Neuronal stem cell (in vitro differentiated cells): ENCODE results near the gene AP3D1.
A peak's percentile ranks its signal among the peaks of the same experiment; 100 is the strongest.

Experiments used
- DNase-seq: peaks from one replicate; pipeline ENCODE4 v3.0.0-alpha.2; 2013; ENCODE audit warnings: low spot score
- H2AFZ ChIP-seq: one replicate; pipeline ENCODE4 v1.6.1; 2013; ENCODE audit warnings: mild to moderate bottlenecking, low read length, inconsistent platforms
- H2AK5ac ChIP-seq: 2 replicates; pipeline ENCODE4 v1.6.1; 2013; ENCODE audit warnings: low read depth, mild to moderate bottlenecking, inconsistent platforms, low read length, moderate library complexity, mixed read lengths
- H2BK120ac ChIP-seq: 2 replicates; pipeline ENCODE4 v1.6.1; 2013; ENCODE audit warnings: low read depth, mild to moderate bottlenecking, inconsistent platforms, low read length, moderate library complexity, mixed read lengths
- H2BK12ac ChIP-seq: one replicate; pipeline ENCODE4 v1.6.1; 2013; ENCODE audit warnings: low read length, inconsistent platforms
- H2BK15ac ChIP-seq: 2 replicates; pipeline ENCODE4 v1.6.1; 2013; ENCODE audit warnings: mild to moderate bottlenecking, low read length, inconsistent platforms, mixed read lengths
- H2BK5ac ChIP-seq: one replicate; pipeline ENCODE4 v1.6.1; 2013; ENCODE audit warnings: inconsistent platforms, mild to moderate bottlenecking, low read length, moderate library complexity
- H3K14ac ChIP-seq: one replicate; pipeline ENCODE4 v1.6.1; 2013; ENCODE audit warnings: low read length, inconsistent platforms
- H3K18ac ChIP-seq: 2 replicates; pipeline ENCODE4 v1.6.1; 2013; ENCODE audit warnings: low read length, inconsistent platforms
- H3K23ac ChIP-seq: 2 replicates; pipeline ENCODE4 v1.6.1; 2013; ENCODE audit warnings: low read depth, mild to moderate bottlenecking, mixed read lengths, low read length, inconsistent platforms; ENCODE audit not compliant: poor library complexity
- H3K27ac ChIP-seq: replicated peaks from 3 replicates; pipeline ENCODE4 v1.5.1; 2013; ENCODE audit warnings: low read length, inconsistent platforms
- H3K27me3 ChIP-seq, 3 experiments: 2 replicates each; pipeline ENCODE4 v1.6.1; 2013; ENCODE audit warnings: low read length in 3 of 3, mild to moderate bottlenecking in 2 of 3, inconsistent platforms in 1 of 3, low read depth in 1 of 3, mixed read lengths in 1 of 3, moderate library complexity in 1 of 3; ENCODE audit not compliant: control insufficient read depth in 3 of 3, insufficient read depth in 3 of 3
- H3K36me3 ChIP-seq, 2 donors: replicated peaks in 1 of 2; 2 replicates each; pipeline ENCODE4 v1.6.1; 2013; ENCODE audit warnings: low read length in 2 of 2; ENCODE audit not compliant: control insufficient read depth in 2 of 2, insufficient read depth in 2 of 2
- H3K4ac ChIP-seq: 2 replicates; pipeline ENCODE4 v1.6.1; 2013; ENCODE audit warnings: inconsistent platforms, mild to moderate bottlenecking, low read length, moderate library complexity
- H3K4me1 ChIP-seq, 2 donors: 1 replicate in 1 of 2; 2 replicates in 1 of 2; pipeline ENCODE4 v1.6.1; 2013; ENCODE audit warnings: low read length in 2 of 2, low read depth in 1 of 2; ENCODE audit not compliant: control insufficient read depth in 2 of 2, insufficient read depth in 1 of 2
- H3K4me2 ChIP-seq: one replicate; pipeline ENCODE4 v1.6.1; 2013; ENCODE audit warnings: mild to moderate bottlenecking, low read length, inconsistent platforms; ENCODE audit not compliant: insufficient read depth, poor library complexity, severe bottlenecking
- H3K4me3 ChIP-seq, 2 donors: 2 replicates each; pipeline ENCODE4 v1.5.1; 2013; ENCODE audit warnings: low read length in 2 of 2, mild to moderate bottlenecking in 2 of 2, inconsistent platforms in 1 of 2, moderate library complexity in 1 of 2
- H3K79me1 ChIP-seq: one replicate; pipeline ENCODE4 v1.6.1; 2013; ENCODE audit warnings: low read depth, mild to moderate bottlenecking, inconsistent platforms, low read length, moderate library complexity
- H3K9ac ChIP-seq: one replicate; pipeline ENCODE4 v1.6.1; 2013; ENCODE audit warnings: mild to moderate bottlenecking, low read depth, low read length, inconsistent platforms; ENCODE audit not compliant: poor library complexity
- H3K9me3 ChIP-seq, 2 donors: replicated peaks in 1 of 2; 2 replicates each; pipeline versions ENCODE3 to v1.6.1; 2013; ENCODE audit warnings: low read length in 2 of 2, mild to moderate bottlenecking in 2 of 2, inconsistent platforms in 1 of 2, low read depth in 1 of 2, mixed read lengths in 1 of 2, moderate library complexity in 1 of 2; ENCODE audit not compliant: control insufficient read depth in 2 of 2, insufficient read depth in 1 of 2
- H4K8ac ChIP-seq: one replicate; pipeline ENCODE4 v1.6.1; 2013; ENCODE audit warnings: low read depth, mild to moderate bottlenecking, inconsistent platforms, low read length, moderate library complexity
- H4K91ac ChIP-seq: one replicate; pipeline ENCODE4 v1.6.1; 2013; ENCODE audit warnings: low read length, low read depth, mild to moderate bottlenecking, inconsistent platforms; ENCODE audit not compliant: poor library complexity
- WGBS, 2 donors: extraction: QIAGEN DNeasy Blood & Tissue Kit; methylation state at CpG; one replicate each; pipeline ENCODE4 v1.1.7; 2013; ENCODE audit warnings: missing lambda C conversion rate in 2 of 2, mixed read lengths in 1 of 2; ENCODE audit not compliant: insufficient read length in 2 of 2, insufficient replicate concordance in 1 of 2; ENCODE audit errors: extremely low coverage in 2 of 2; 5-methylcytosine and 5-hydroxymethylcytosine counted together

AP3D1 gene

GRCh38 chr19:2171349-2172145, 20.2 kb upstream of the AP3D1 start:
- peaks cover 34 to 41% of the 10 kb centered on the region in 2 donors for H3K4me1 ChIP-seq

GRCh38 chr19:2170987-2171348, 19.6 kb upstream of the AP3D1 start:
- no CpG with 5 or more reads among the region's 5 CpGs for WGBS, 2 donors
- peaks cover 39% of the 10 kb centered on the region for H3K79me1 ChIP-seq
- H2AK5ac ChIP-seq: peak overlapping the region; percentile 3
- H2BK15ac ChIP-seq: no peak overlapping the region
- H3K4me1 ChIP-seq: peaks cover 34 to 39% of the 10 kb centered on the region in 2 donors
- H3K18ac ChIP-seq: peak overlapping the region; percentile 91
- no peak overlapping the region for H4K8ac ChIP-seq
- no peak overlapping the region for H4K91ac ChIP-seq
- no peak overlapping the region for H3K4me3 ChIP-seq
- peaks cover 0 to 1% of the 10 kb centered on the region in 2 donors for H3K9me3 ChIP-seq
- no peak overlapping the region for H3K4ac ChIP-seq
- peaks cover 3 to 39% of the 10 kb centered on the region in 2 donors for H3K36me3 ChIP-seq
- H3K4me2 ChIP-seq: no peak overlapping the region
- no peak overlapping the region for H3K23ac ChIP-seq
- H3K14ac ChIP-seq: no peak overlapping the region
- peak overlapping the region; percentile 55 for H2BK5ac ChIP-seq
- H2AFZ ChIP-seq: no peak overlapping the region
- DNase-seq: no peak
- H3K9ac ChIP-seq: no peak overlapping the region
- H2BK120ac ChIP-seq: no peak overlapping the region
- no peaks in the 10 kb centered on the region for H3K27me3 ChIP-seq
- peak overlapping the region; percentile 58 for H3K27ac ChIP-seq
- no peak overlapping the region for H2BK12ac ChIP-seq

More at GRCh38 chr19:2171349-2172145, 20.2 kb upstream of the AP3D1 start:
- Histone ChIP-seq H2BK5ac (peak overlapping the region; percentile 55), H3K4ac (no peak overlapping the region), H3K36me3 (peaks cover 3 to 37% of the 10 kb centered on the region in 2 donors), H3K27me3 (no peaks in the 10 kb centered on the region), H2BK120ac (no peak overlapping the region), H2BK12ac (peak overlapping the region; percentile 30), H3K18ac (peak overlapping the region; percentile 91), H2BK15ac (peak overlapping the region; percentile 27), H3K4me3 (no peak overlapping the region), H3K9me3 (peaks cover 0 to 1% of the 10 kb centered on the region in 2 donors), H4K91ac (no peak overlapping the region), H3K9ac (peak overlapping the region; percentile 66), H2AFZ (no peak overlapping the region), H3K14ac (peak overlapping the region; percentile 47), H3K4me2 (no peak overlapping the region), H3K27ac (peak overlapping the region; percentile 45), H3K23ac (peak overlapping the region; percentile 67), H2AK5ac (peak overlapping the region; percentile 3), H3K79me1 (peaks cover 42% of the 10 kb centered on the region), H4K8ac (no peak overlapping the region)
- no peak for DNase-seq
- no CpG with 5 or more reads among the region's 27 CpGs for WGBS, 2 donors

- no peak overlapping the region for H4K91ac ChIP-seq
These were observed 18.9 kb upstream of the AP3D1 start for GRCh38 chr19:2170219-2170618.

GRCh38 chr19:2168619-2169424, 17.5 kb upstream of the AP3D1 start:
- no peak overlapping the region for H2AK5ac ChIP-seq
- H3K27me3 ChIP-seq: no peaks in the 10 kb centered on the region
- no peak overlapping the region for H3K23ac ChIP-seq
- H3K36me3 ChIP-seq: peaks cover 3 to 30% of the 10 kb centered on the region in 2 donors
- peak overlapping the region; percentile 81 for H3K27ac ChIP-seq
- H2BK12ac ChIP-seq: no peak overlapping the region
- H2BK120ac ChIP-seq: no peak overlapping the region
- WGBS, 2 donors: no CpG with 5 or more reads among the region's 24 CpGs
- no peak overlapping the region for H3K9ac ChIP-seq
- H3K14ac ChIP-seq: no peak overlapping the region
- H3K4me2 ChIP-seq: no peak overlapping the region
- H4K8ac ChIP-seq: no peak overlapping the region
- H3K4ac ChIP-seq: no peak overlapping the region
- H2AFZ ChIP-seq: no peak overlapping the region
- peaks cover 34% of the 10 kb centered on the region for H3K79me1 ChIP-seq
- H3K18ac ChIP-seq: peak overlapping the region; percentile 30
- peaks cover 36 to 41% of the 10 kb centered on the region in 2 donors for H3K4me1 ChIP-seq
- DNase-seq: peak; percentile 88
- H3K9me3 ChIP-seq: peaks cover 0 to 1% of the 10 kb centered on the region in 2 donors
- H2BK5ac ChIP-seq: no peak overlapping the region
- H3K4me3 ChIP-seq: no peak overlapping the region
- H4K91ac ChIP-seq: no peak overlapping the region
- no peak overlapping the region for H2BK15ac ChIP-seq

More at GRCh38 chr19:2170219-2170618, 18.9 kb upstream of the AP3D1 start:
- no peak overlapping the region for H3K9ac ChIP-seq
- no peak overlapping the region for H3K23ac ChIP-seq
- H3K27me3 ChIP-seq: no peaks in the 10 kb centered on the region
- H3K4ac ChIP-seq: no peak overlapping the region
- peaks cover 0 to 1% of the 10 kb centered on the region in 2 donors for H3K9me3 ChIP-seq
- no peak overlapping the region for H3K4me3 ChIP-seq
- H3K4me2 ChIP-seq: no peak overlapping the region
- no peak for DNase-seq
- H2BK120ac ChIP-seq: no peak overlapping the region
- peaks cover 36 to 41% of the 10 kb centered on the region in 2 donors for H3K4me1 ChIP-seq
- H2BK15ac ChIP-seq: no peak overlapping the region
- H3K36me3 ChIP-seq: peaks cover 3 to 38% of the 10 kb centered on the region in 2 donors
- H4K8ac ChIP-seq: no peak overlapping the region
- peak overlapping the region; percentile 68 for H2BK12ac ChIP-seq
- peak overlapping the region; percentile 58 for H3K27ac ChIP-seq
- no peak overlapping the region for H2AFZ ChIP-seq
- peak overlapping the region; percentile 24 for H2AK5ac ChIP-seq
- H3K14ac ChIP-seq: no peak overlapping the region
- peaks cover 36% of the 10 kb centered on the region for H3K79me1 ChIP-seq
- H2BK5ac ChIP-seq: peak overlapping the region; percentile 55
- whole genome bisulfite sequencing, 2 donors: no CpG with 5 or more reads among the region's 12 CpGs
- peak overlapping the region; percentile 39 for H3K18ac ChIP-seq
